GM21786 (cell line): Measurements from ENCODE around the gene RNF43.
"Not testable (repeated sequence)": the region's sequence is repeated elsewhere in the genome, so short reads cannot be mapped to it uniquely, and the experiment has no call there.

Source experiments
- ATAC-seq: cut with Tn5 transposase; IDR thresholded peaks from one replicate; pipeline ENCODE4 v1.9.1; 2021; ENCODE audit not compliant: unreplicated experiment

Gene RNF43

DNA sequence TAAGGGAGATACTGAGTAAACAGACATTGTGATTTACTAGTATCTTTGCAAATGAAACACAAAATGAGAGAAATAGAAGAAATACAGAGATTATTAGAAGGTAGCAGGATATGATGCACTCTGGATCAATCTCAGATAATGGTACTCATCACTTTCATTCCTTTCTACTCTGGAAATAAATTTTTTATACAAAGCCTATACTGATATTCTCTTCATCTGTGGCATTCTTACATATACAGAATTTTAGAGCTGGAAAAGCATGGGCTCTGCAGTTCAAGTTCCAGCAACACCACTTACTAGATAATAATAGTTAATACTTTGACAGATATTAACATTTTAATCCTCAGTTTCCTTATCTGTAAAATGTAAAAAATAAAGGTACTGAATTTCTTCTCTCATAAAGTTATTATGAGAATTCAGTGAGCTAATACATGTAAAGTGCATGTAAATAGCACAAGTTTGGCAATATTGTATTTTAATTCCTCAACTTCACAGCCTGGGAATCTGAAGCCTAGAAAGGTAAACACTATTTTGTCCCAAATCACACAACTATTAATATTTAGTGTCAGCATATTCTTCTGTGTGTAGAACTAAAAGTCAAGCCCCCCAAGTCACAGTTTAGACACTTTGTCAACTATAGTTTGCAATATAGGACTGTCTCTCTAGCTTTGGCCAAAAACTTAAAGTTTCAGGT is 6.5 kb downstream of the RNF43 start:
- ATAC-seq, result no peak

DNA sequence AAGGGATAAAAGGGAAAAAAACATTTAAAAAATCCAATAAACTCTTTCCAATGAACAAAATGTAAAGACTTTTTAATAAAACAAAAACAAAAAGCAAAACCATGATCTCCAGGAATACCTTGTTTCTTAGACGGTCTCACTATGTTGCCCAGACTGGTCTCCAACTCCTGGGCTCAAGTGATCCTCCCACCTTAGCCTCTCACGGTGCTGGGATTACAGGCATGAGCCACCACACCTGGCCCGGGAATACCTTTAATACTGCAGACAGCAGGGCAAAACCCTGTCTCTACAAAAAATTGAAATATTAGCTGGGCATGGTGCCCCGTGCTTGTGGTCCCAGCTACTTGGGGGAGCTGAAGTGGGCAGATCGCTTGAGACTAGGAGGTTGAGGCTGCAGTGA is 7.9 kb downstream of the RNF43 start:
- ATAC-seq, result no peak

DNA sequence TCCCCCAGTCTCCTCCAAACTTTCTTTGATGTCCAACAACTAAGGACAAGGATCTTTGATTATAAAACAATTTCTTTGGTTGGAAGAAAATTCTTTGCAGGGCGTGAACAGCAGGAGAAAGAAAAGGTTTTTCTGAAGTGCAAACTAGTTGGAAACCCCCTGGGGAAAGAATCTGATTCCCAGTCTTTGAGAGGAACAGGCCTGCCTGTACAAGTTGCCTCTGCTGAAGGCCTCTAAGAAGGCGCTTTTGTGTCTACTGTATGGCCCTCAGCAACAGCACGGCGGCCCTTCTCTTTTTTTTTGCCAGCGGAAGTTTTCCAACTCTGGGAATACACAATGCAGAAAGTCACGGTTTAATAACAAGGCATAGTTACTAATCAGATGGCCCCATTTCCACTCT is 14.0 kb downstream of the RNF43 start:
- ATAC-seq, result no peak

DNA sequence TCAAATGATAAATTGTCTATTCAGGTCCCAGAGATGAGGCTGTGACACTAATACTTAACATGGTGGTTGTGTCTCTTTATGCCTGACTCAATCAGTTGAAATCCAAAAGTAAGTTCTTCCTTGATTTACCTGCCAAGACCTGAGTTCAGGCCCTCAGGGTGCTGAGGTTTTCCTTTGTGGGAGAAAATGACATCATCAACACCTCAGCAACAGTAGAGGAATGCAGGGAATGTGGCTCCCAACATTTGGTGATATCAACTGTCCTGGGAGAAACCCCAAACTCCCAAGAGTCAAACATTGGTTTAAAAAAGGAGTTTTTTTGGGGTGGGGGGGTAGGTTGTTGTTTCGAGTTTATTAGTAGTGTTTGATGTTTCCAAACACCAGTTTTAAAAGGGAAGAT is 14.7 kb downstream of the RNF43 start:
- no peak for ATAC-seq

DNA sequence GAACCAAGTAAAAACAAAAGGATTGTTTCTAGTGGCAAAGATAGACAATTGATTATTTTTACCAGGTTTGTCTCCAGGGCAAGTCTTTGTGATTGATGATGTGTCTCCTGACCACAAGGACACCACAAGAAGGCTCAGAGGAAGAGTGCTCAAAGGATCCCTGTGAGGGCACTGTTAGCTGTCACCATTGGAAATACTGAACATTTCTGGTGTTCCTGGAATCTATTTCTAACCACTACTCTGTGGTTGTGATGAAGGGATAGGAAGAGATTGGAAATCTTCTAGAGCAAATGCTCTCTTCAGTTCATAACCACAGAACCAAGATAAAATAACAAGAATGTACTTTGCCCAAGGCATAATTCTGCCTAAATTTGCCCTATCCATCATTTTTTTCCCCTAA is 15.3 kb downstream of the RNF43 start:
- ATAC-seq, result no peak

DNA sequence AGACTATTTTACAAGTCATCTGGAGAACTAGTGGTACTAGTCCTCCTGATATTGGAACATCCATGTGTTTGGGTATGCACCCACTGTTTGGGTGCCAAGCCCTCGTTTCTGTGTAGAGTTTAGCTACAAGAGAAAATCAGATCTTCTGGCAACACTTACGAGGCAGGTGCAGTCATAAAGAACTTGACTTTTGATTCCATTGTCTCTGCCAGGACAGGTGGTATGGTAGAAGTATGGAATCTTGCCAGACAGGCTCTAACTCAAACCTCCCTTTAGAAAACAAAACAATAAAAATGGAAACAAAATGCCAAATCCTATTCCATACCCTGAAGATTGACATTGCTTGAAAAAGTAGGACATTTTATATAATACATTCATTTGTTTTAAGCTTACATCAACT is 16.0 kb downstream of the RNF43 start:
- ATAC-seq, result no peak

DNA sequence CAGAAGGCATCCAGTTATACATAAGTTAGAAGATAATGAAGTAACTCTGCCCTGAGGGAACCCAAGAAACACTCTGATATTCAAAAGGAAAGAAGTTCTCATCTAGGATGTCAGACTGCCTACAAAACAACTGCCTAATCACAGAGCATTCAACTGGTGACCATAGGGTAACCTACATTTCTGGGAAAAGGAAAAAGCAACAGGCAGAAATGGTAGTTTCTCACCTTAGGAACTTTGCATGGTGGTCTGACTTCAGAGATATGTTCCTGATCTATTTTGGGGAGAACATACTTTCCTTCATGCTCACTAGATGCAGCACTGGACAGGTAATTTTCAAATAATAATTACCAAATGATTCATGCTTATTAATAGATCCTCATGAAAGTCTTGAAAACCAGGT is 16.5 kb downstream of the RNF43 start:
- no peak for ATAC-seq

DNA sequence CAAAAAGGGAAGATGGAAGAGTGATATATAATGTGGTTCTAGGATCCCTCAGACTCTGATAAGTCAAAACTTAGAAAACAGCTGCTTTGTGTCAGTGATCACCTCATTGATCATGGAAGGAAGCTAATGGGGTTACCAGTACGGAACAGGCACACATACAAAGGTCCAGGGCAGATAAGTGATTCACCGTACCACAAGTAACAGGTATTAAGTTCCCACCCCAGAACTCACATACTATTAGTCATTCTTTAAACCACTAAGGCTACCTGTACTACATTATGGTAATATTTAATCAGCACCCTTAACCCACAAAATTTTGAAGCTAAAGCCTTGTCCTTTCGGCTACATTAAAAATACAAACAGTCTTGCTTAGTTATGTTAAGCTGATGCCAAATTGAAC is 17.4 kb downstream of the RNF43 start:
- ATAC-seq, result no peak

DNA sequence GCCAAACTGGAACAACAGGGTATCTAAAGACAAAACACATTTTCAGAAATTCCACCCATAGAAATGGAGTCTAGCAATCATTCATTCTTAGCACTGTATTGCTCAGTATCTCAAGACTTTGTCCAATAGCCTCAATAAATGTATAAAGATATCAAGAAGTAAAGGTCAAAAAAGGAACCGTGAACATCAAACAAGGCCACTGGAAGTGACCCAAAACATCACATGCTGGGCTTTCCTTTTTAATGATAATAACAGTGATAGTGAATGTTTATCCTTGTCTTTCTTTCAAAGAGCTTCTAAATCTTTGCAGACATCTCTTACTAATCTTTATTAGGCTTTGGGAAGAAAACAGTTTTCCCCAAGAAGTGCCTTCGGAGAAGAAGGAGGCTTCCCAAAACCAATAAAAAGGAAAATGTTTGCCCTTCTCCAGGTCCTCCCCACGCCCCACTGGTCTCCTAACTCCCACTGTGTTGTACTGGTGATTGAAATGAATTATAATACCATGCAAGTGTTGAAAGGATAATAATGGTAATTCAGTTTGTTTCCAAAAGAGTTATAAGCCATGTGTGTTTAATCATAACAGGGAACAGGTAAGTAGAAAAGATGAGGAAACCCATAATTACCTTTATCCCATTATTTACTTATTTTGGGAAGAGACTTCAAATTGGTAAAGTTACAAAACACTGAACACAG is 18.6 kb downstream of the RNF43 start:
- no peak for ATAC-seq

DNA sequence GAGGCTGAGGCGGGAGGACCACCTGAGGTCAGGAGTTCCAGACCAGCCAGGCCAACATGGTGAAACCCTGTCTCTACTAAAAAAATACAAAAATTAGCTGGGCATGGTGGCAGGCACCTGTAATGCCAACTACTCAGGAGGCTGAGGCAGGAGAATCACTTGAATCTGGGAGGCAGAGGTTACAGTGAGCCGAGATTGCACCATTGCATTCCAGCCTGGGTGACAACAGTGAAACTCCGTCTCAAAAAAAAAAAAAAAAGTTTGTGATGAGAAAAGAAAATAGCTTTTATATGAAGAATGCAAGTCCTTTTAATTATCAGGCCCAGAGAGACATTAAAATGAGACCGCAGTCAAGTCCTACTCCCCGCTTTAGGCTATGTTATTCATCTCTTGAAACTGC is 19.9 kb downstream of the RNF43 start:
- not testable (repeated sequence) for ATAC-seq

DNA sequence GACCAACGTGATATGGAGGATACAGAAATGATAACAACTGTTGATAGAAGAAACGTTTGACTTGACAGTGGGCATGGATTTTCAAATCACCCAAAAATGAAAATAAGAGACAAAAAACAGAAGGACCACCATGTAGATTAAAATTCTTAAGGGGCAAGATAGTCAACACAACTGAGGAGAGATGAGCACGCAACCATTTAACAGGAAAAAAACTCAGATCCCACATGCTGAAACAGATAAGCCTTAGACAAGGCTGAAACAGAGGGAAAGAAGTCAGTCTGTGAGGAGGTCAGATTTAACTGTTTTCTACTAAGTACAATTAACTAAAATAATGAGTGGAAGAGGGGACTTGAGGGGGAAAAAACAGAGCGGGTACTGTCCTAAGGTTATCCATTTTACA is 21.2 kb downstream of the RNF43 start:
- no peak for ATAC-seq

DNA sequence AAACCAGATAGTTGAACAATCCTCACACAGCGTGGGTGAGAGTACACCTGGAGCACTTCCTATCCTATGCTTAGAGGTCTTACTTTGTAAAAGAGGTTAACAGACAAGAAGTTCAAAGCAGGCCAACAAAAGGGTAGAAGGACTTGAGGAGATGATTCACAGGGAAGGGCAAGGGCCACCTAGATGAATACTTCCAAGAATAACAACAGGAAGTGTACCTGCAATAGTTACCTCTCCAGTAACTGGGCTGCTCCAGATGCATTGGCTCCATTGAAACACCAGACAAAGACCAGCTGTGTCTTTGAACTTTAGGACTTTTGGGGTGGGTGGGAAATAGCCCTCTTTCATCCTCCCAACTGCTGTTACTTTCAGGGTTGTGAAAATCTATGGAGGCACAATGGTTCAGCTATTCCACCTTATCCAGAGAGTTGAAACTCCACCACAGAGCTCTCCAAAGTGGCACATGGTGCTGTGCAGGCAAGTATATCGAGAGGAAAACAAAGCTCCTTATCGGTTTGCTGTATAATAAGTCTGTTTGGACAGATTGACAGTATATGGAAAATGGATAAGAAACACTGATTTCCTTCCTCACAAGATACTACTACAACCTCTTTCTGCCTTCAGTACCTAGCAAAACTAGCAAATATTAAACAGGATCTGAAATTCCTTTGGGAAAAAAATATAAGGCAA is 22.7 kb downstream of the RNF43 start:
- ATAC-seq, result no peak

DNA sequence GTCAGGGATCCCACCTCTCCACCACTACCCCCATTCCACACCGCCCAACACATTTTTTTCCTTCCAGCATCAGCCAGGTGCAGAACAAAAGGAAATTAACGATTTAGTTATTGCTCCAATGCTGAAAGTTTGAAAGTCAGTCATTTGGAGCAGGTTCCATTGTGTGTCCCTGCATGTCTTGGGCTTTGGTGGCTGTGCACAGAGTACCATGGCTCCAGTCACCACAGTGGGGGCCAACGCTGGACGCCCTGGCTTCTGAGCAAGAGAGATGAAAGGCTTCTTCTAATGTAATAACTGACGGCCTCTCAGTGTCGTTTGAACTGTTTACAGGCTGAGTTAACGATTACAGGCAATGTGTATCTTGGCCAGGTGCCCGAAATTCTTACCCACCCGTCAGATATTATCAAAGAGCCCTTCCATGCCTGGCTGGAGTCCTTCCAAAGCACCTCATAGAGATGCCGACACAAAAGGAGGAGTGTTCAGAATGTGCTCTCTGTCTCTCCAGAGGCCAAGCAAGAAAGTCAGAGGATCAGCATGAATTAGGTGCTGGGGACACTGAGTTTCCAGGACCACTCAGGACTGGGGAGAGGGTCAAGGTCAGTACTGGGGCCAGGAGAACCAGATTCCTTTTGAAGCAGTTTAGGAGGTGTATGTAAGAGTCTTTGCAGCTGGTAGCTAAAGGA is 25.9 kb downstream of the RNF43 start:
- ATAC-seq, result no peak

DNA sequence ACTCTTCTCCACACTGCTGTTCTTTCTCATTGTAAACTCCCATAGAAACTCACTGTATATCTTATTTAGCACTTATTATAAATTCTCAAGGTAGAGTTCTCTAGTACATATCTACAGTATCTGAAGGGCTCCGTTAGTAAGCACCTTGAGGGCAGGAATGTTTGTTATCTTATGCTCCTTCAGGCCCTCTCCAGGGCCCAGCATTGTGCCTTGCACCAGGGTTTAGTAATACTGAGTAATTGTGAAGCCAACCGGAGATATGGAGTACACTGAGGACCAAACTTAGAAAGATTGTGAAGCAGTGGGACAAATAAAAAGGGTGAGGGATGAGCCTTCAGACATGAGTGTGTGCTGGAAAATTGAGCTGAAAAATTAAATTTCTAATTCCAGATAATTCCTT is 26.4 kb downstream of the RNF43 start:
- ATAC-seq, result no peak

DNA sequence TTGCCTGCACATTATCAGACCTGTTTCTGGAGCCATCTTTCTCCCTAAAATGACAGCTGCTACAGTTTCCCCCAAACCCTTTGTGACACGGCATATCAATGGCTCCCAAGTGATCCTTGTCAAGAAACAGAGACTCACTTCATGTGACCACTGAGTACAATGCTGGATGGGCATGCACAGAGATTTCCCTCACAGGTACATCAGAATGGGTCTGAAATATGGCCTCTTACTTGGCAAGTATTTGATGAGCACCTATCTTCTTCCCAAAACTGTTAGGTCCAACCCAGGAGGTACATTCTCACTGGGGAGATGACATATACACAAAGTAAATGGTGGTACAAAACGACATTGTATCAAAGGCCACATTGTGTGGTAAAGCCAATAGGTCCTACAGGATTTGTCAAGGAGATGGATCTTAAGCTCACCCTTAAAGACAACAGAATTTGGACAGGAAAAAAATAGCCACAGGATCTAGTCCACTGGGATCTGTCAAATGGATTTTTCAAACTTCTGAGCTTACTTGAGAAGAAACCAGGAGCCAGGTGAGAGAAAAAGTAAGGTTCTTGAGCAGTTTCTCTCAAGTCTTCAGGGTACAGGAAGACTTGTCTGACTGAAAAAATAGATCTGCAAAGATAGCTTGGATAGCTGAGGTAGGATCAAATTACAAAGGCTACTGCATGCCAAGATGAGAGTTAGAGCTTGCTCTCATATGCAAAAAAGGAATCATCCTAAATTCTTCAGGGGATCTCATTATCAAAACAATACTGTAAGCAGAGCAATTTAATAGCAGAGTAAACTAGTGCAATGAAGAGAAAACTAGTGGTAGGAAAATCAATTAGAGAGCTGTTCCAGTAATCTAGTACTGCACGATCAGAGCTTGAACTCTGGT is 28.8 kb downstream of the RNF43 start:
- no peak for ATAC-seq

DNA sequence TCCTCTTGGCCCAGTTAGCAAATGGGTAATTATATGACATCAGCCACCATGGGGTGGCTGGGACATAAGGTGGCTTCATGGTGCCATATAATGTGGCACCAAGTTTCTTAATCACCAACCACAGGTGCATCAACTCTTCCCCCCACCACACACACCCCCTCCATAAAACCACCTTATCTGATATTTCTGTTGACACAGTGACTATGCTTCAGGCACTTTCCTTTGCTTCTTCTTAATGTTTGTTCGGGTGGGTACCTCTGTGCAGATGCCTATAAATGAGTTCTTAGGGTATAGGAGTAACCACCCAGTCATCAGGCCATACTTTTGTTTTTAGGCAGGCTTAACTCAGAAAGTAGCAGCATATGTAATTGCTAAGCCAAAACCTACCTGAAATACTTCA is 29.5 kb downstream of the RNF43 start:
- no peak for ATAC-seq

DNA sequence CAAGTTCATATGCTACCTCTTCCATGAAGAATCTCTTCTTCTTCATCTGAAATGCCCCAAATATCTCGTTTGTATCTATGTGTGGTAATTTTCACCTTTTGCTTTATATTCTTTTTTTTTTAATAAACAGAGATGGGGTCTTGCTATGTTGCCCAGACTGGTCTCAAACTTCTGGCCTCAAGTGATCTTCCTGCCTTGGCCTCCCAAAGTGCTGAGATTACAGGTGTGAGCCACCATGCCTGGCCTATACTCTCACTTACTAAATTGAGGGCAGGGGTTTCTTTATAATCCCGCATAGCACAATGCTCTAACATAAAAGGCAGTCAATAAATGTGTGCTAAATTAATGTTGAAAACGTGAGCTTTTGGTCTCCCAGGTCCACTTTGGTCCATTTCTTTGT is 30.6 kb downstream of the RNF43 start:
- no peak for ATAC-seq

DNA sequence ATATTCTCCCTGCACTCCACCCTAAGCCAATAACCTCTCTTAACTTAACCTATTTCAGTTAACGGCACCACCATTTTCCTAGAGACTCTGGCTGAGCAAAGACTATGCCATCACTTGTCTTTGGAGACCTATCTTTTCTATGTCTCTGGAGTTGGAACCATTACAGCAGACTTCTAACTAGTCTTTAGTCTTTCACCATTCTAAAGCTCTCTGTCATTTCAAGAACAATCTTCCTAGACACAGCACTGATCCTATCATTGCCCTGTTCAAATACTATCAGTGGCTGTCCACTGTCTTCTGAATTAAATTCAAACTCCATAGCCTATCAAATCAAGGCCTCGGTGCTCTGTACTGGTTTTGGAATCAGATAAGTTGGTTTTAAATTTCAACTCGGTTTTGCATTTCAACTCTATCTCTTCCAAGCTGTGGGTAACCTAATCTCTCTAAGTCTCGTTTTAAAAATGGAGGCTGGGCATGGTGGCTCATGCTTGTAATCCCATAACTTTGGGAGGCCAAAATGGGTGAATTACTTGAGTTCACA is 31.9 kb downstream of the RNF43 start:
- ATAC-seq, result no peak

DNA sequence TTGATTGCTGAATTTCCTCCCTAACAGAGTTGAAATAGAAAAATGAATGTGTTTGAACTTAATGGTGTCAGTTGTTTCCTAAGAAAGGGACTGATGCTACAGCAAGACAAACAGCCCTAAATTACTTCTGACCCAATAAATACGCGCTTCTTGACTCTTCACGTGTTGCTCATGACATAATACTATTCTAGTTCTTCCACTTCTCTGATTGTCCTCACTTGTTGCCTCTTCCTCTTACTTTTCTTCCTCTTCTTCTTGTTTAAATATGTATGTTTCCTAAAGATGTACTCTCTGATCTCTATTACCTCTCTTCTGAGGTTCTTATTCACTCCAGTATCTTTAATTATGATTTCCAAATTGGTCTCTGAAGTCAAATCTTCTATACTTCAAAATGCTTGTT is 32.4 kb downstream of the RNF43 start:
- no peak for ATAC-seq

DNA sequence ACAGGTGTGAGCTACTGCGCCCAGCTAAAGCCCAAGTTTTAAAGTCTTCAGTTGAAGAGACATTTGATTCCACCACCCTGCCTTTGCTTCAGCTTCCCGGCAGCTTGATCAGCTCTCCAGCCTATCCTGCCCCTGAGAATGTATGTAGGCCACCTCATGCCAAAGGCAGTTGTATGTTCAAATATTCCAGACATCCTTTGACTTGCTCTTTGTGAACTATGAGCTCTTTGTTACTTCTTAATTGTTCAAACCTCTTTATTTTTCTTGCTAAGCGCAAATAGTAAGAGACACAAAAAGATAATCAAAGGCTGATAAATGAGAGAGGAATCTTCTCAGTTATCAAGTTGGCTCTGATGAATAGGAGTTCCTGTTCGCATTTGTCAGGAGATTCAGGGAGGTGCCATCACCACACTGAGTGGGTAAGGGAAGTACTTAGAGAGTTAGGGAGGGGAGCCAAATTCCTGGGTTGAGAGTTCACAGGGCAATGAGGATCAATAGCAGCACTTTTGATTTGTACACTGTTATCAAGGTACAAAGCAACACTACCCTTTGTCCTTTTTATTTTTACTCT is 33.4 kb downstream of the RNF43 start:
- no peak for ATAC-seq
